GOT3 (cell line): ENCODE results near the gene SPATA45.
"Not testable (repeated sequence)": the region's sequence is repeated elsewhere in the genome, so short reads cannot be mapped to it uniquely, and the experiment has no call there.

Experiments
- DNase-seq: peaks from one replicate; lab custom pipeline; 2025; ENCODE audit warnings: mixed read lengths; lab: John Stamatoyannopoulos, UW

Gene SPATA45

DNA sequence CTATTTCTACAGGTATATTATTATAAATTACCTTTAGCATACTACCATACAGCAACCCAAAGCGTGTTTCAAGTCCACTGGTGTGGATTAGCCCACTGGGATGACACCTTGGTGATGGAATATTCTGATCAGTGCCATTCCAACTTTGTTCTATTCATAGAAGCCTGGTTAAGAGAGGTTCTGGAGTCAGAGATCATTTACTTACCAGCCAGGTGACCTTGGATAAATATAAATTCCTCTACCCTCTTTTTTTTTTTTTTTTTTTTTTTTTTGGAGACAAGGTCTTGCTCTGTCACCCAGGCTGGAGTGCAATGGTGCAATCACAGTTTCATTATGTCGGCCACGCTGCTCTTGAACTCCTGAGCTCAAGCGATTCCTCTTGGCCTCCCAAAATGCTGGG is at the start of gene SPATA45:
TSS of gene SPATA45 (minus strand) at position 101 of the 400 bp plus-strand sequence. CDS start 11,500 bp downstream, outside the sequence.
- no peak for DNase-seq

DNA sequence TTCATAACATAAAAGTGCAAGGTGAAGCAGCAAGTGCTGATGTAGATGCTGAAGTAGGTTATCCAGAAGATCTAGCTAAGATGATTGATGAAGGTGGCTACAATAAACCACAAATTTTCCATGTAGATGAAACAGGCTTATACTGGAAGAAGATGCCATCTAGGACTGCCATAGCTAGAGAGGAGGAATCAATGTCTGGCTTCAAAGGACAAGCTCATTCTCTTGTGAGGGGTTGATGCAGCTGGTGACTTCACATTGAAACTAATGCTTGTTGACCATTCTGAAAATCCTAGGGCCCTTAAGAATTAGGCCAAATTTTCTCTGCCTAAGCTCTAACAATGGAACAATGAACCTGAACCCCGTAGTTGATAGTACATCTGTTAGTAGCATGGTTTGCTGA is 44.7 kb upstream of the SPATA45 start:
- no peak for DNase-seq

DNA sequence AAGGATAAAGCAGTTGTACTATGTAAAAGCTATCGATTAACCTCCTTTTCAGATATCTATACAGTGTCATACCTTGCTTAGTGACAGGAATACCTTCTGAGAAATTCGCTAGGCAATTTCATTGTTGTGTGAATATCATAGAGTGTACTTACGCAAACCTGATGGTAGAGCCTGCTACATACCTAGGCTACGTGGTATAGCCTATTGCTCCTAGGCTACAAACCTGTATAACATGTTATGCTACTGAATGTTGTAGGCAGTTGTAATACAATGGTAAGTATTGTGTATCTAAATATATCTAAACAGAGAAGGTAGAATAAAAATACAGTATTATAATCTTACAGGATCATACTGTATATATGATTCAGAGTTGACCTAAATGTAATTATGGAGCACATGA is 37.1 kb upstream of the SPATA45 start:
- DNase-seq = no peak

DNA sequence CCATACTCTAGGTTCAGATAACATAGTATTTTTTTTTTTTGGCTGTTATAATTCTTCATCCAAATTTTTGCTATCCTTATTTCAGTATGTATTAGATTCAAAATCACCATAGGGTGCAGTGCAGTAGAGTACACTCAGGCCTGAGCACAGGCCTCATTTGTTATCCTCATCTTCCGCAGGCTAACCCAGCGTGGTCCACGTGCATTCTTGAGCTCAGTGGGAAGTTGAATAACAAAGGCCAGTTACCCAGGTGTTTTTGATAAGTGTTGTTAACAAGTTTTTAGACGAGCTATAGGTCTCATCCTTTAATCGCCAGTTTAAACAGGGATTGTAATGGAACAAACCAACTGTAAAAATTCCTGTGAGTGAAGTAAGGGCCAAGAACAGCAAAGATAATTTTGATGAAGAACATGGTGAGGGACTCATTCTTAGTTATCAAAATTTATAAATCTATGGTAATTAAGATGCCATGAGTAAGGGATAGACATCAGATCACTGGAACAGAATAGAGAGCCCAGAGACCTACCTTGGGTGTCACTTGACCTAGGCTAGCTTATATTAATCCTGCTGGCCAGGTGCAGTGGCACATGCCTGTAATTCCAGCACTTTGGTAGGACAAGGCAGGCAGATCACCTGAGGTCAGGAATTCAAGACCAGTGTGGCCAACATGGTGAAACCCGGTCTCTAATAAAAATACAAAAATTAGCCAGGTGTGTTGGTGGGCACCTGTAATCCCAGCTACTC is 32.7 kb upstream of the SPATA45 start:
- no peak for DNase-seq

DNA sequence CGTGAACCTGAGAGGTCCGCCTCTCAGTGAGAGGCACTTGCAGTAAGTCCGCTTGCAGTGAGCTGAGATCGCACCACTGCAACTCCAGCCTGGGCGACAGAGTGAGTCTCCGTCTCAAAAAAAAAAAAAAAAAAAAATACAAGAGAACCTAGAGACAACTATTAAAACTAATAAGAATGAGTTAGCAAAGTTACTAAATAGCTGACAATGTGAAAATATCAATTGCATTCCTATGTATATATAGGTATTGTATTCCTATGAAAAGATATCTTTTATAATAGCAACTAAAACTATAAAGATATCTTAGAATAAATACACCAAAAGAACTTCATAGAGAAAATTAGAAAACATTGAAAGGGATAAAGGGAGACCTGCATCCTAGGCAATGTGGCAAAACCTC is 31.0 kb upstream of the SPATA45 start:
- DNase-seq = no peak

DNA sequence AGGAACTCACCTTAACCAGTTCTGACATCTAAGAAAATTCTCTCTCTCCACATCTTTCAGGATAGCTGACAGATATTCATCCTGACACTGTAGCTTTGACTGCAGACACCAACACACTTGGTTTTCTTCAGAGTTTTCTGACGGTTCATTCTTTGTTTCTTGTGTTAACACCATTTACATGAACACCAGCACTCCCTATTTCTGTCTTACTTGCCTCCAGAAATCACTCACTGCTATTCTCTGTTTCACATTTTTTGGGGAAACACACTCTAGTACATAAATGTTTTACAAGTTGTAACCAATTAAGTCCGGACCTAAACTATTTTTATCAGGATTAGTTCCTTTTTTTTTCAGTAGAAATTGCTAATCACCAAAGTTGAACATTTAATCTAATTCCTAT is 26.1 kb upstream of the SPATA45 start:
- DNase-seq = no peak

DNA sequence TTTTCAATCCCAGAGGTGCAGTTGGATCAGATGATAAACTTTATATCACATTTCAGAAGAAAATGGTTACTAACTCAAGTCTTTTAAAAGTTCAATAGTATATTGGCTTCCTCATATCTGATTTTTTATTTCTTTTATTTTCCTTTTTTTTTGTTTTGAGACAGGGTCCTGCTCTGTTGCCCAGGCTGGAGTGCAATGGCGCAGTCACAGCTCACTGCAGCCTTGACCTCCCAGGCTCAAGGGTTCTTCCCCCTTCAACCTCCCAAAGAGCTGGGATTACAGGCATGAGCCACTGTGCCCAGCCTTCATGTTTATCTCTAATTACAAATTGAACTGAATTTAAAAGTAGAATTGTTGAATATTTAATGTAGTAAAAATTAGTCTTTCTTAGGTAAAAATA is 24.5 kb upstream of the SPATA45 start:
- DNase-seq = no peak

DNA sequence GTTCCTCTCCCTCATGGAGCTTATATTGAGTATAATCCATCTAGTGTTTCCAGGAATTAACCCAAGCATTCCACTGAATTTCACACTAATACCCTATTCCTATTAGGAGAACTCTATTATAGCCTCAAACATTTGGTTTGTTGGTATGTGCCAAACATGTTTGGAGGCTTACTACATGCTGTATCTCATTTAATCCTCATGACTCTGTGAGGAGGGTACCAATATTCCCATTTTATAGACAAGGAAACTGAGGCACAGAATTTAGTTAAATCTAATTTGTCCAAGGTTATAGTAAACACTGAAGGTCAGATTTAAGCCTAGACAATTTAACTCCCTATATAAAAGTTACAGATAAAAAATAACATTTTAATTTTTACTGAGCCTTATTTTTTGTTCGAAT is 19.7 kb upstream of the SPATA45 start:
- DNase-seq = no peak

DNA sequence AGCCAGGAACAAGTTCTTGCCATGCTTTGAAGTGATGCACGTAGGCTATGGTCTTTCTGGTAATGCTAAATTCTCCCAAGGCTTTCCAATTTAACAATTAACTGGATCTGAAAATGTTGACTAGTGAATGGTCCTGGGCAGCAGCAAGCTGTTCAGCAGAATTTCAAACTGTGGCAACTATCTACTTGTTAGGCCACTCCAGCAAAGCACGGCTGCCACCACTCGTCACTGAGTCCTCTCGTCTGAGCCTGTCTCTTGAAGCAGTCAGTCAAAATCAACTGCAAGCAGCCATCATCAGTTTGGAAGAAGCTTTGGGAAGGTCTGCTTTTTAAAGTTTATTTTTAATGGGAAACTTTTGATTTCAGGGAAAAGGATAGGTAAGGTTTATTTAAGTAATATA is 16.8 kb upstream of the SPATA45 start:
- DNase-seq = no peak

DNA sequence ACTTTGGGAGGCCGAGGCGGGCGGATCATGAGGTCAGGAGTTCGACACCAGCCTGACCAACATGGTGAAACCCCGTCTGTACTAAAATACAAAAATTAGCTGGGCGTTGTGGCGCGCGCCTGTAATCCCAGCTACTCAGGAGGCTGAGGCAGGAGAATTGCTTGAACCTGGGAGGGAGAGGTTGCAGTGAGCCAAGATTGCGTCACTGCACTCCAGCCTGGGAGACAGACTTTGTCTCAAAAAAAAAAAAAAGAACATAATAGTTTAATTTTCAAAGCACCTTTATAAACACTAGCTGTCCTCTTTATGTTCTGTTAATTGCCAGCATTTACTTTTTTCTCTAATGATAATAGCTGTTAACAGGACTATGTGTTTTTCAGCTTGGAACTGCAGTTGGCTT is 15.9 kb upstream of the SPATA45 start:
- DNase-seq = not testable (repeated sequence)

DNA sequence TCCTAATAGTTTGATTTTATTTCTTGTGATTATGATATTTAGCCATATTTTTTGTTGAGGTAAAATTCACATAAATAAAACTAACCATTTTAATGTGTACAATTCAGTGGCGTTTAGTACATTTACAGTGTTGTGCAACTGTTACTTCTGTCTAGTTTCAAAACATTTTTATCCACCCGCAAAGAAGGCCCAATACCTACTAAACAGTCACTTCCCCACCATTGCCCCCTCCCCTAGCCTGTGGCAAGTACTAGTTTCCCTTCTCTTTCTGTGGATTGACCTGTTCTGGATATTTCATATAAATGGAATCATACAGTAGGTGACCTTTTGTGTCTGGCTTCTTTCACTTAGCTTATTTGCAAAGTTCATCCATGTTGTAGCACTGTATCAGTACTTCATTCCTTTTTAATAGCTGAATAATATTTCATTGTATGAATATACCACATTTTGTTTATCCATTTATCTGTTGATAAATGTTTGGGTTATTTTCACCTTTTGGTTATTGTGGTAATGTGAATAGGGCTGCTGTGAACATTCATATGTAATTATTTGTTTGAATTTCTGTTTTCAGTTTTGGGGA is 14.8 kb upstream of the SPATA45 start:
- no peak for DNase-seq

DNA sequence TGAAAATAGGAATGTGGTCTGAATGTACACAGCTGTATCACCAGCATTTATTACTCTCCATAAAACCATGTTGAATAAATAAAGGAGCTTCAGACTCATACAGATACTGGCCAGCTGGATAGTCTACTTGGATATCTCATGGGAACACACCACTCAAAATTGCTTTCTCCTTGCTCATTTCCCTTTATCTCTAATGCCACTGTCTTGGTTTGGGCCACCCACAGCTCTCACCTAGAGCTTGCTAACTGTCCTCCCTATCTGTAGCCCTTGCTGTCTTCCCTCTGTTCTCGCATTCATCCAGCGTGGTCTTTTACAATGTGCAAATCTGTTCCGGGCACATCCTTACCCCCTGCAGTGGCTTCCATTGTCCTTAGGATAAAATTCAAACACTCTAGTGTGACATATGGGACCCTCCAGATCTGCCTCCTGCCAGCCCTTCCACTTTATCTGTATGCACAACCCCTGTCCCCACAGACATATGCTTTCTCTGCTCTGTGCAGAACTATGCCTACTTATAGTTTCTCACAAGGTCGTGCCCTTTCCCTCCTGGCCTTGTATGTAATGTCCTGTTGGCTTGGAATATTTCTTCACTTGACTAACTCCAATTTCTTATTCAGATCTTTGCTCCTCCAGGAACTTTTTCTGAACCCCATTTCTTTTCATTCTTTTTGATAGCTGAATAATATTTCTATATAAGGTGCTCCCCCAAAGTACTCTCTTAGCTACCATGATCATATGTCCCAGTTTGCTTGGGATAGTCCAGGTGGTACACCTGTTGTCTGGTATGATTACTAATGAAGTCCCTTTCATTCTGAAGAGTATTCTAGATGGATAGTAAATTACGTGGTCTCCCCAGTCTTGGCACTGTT is 13.5 kb upstream of the SPATA45 start:
- DNase-seq = no peak

DNA sequence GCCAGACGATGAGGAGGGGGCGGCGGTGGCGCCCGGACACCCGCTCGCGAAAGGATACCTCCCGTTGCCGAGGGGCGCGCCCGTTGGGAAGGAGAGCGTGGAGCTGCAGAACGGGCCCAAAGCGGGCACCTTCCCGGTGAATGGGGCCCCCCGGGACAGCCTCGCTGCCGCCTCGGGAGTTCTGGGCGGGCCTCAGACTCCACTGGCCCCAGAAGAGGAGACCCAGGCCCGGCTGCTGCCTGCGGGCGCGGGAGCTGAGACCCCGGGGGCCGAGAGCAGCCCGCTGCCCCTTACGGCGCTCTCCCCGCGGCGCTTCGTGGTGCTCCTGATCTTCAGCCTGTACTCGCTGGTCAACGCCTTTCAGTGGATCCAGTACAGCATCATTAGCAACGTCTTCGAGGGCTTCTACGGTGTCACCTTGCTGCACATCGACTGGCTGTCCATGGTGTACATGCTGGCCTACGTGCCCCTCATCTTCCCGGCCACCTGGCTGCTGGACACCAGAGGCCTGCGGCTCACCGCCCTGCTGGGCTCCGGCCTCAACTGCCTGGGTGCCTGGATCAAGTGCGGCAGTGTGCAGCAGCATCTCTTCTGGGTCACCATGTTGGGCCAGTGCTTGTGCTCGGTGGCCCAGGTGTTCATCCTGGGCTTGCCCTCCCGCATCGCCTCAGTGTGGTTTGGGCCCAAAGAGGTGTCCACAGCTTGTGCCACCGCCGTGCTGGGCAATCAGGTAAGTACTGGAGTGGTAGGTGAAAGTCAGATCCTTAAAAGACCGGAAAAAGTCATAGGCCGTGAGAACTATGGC is 11.2 kb upstream of the SPATA45 start:
- no peak for DNase-seq

DNA sequence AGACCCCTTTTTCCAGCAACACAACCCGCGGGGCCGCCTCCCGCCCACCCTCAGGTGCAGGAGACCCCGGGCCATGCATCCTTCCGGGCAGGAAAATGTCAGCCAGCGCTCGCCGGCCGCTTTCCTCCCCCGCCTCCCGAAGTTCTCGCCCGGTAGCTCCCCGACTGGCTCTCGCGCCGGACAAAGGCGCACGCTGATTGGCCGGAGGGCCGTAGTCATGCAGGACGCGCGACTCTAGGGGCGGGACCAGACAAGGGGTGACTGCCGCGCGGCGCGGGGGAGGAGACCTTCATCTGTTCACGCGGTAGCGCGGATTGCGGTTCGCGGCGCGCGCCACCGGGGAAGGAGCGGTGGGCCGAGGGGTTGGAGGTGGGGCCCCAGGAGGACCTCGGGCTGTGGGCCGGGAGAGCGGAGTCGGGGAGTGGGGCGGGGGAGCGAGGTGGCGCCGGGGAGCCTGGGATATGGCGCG is 10.6 kb upstream of the SPATA45 start, which contains the start of gene FLVCR1:
TSS of gene FLVCR1 (plus strand) at position 284 of the 469 bp plus-strand sequence. CDS start at position 462, 178 bp downstream.
- peak; percentile 62 for DNase-seq

DNA sequence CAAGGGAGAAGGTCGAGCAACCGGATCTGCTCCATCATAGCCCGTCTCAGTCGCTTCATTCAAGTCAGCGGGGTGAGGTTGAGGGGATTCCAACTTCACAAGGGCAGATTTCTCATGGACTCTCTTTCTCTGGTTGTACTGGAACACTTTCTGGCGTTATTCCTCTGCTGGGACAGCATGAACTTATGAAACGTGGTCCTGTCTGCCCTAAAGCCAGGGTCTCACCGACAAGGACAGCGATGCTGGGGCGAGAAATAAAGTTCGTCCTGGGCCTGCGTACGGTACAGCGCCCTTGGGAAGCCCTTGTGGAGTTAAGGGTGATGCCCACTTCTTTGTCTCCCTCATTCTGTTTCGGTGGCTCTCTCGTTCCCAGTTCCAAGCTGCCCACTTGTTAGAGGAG is 9.3 kb upstream of the SPATA45 start:
- DNase-seq = no peak

DNA sequence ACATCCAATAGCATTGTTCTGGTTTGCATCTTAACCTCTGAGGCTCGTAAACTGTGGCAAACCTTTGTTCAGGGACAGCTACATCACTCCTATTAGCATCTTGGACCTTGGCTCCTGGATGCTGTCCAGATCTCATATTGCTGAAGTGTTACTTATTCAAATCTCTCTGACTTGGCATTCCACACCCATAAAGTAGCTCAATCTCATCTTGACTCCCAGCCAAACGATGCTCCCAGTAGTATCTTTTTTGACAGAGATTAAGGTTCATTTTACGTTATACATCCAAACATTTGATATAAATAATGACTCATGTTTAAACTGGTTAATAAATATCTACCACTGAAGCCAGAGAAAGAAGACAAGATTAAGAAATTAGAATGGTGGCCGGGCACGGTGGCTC is 6.2 kb upstream of the SPATA45 start:
- DNase-seq = no peak

DNA sequence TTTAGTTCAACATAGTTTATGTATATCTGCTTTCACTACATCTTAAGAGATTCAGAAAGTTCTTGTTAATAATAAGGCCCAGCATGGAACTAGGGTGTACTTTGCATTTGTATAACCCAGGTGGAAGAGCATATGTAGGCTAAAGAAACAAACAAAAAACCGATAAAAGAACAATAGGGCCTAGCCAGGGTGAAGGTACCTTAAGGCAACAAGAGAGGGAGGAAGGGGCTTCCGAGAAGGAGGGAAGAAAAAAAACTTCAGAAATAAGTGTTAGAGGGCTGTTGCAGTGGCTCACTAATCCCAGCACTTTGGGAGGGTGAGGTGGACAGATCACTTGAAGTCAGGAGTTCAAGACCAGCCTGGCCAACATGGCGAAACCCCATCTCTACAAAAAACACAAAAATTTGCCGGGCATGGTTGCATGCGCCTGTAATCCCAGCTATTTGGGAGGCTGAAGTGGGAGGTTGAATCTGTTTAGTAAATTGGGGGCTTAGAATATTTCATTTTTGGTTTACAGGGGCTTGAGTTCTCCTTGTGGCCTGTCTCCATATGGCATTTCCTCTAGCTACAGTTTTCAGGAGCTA is 4.7 kb upstream of the SPATA45 start:
- DNase-seq = no peak

DNA sequence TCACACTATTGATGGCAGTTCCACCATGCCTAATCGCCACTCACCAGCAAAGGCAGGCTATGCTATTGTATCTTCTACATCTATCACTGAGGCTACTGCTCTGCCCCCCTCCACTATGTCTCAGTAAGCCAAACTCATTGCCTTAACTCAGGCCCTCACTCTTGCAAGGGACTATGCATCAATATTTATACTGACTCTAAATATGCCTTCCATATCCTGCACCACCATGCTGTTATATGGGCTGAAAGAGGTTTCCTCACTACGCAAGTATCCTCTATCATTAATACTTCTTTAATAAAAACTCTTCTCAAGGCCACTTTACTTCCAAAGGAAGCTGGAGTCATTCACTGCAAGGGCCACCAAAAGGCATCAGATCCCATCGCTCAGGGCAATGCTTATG is 2.9 kb downstream of the SPATA45 start:
- DNase-seq = not testable (repeated sequence)

DNA sequence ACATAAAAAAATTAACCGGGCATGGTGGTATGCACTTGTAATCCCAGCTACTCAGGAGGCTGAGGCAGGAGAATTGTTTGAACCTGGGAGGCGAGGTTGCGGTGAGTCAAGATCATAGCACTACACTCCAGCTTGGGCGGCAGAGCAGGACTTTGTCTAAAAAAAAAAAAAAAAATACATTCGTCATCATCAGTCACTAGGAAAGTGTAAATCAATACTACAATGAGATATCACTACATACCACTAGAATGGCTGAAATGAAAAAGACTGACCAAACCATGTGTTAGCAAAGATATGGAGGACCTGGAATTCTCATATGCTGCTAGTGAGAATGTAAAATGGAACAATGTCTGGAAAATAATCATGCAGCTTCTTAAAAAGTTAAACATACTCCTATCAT is 9.3 kb downstream of the SPATA45 start:
- no peak for DNase-seq

DNA sequence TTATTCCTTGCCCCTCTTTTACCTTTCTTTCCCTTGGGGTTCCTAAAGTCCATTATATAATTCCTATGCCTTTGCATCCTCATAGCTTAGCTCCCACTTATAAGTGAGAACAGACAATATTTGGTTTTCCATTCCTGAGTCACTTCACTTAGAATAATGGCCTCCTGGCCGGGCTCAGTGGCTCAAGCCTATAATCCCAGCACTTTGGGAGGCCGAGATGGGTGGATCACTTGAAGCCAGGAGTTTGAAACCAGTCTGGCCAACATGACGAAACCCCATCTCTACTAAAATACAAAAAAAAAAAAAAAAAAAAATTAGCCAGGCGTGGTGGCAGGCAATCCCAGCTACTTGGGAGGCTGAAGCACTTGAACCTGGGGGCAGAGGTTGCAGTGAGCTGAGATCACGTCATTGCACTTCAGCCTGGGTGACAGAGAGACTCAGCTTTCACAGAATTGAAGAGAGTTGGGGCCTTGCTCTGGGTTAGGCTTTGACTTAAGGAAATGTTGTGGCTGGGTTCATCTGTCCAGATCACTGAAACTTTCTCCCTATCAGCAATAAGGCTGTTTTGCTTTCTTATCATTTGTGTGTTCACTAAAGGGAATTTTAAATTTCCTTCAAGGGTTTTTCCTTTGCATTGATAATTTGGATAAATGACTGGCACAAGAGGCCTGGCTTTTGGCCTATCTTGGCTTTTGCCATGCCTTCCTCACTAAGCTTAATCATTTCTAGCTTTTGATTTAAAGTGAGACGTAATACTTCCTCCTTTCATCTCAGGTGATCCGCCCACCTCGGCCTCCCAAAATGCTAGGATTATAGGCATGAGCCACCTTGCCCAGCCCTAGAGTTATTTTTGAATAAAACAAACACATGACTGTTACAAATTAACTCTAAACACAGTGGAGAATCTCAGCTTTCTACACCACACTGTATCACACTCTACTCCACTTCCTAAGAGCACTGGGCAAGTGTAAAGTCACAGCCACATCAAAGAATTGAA is 13.9 kb downstream of the SPATA45 start:
- DNase-seq = not testable (repeated sequence)
